ENCODE results near the gene FZD7. TPM values are rescaled to one million over a fixed set of nuclear protein-coding genes. Genes with fewer than 3 reads are reported as not detected.

Gene FZD7
- total and polyA plus RNA-seq, 2 donors: 2.0 to 3.9 TPM

DNA sequence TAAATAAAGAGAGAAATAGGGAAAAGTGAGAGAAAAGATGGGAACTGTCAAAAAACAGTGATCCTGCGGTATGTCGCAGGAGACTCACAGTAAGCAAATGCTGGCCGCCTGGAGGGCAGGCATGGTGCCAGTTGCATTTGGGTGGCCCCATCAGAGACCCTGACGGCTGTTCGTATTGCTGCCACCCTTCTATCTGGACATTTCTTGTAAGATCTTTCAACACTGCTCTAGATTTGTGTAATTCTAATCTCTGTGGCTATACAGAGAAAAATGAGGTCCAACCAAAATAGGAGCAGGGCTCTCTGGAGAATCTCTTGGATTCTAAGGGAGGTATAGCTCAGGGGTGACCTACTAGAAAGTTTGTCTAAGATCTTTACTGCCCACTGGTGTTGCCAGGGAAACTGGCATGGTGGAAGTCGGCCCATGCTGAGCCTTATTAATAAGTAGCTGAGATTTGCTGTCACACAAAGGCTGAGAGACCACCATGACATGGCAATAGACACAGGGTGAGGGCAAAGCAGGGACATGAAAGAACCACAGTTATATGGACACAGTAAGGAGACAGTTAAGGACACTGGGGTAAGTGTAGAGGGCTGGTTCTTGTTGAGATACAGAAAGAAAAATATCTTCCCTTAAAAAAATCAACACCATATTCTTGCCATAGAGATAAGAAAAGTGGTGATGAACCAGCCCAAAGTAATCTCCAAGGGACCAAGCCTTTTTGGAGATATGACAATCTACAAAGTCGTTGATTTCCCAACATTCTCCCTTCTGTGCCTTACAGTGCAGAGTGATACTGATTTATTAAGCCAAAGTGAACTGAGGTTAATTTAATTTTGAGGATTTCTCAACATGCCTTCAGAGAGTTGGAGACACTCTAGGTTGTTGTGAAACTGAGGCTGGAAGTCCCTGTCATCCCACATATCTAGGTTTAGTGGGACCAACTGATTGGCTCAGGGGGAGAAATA is 26.4 kb upstream of the FZD7 start:
- no peaks in the 10 kb centered on the region for H3K27me3 ChIP-seq (ENCODE audit: control insufficient read depth in 2 of 2, insufficient read depth in 1 of 2, low read length in 1 of 2)
- no peaks in the 10 kb centered on the region for H3K9me3 ChIP-seq (ENCODE audit: control insufficient read depth in 2 of 2, insufficient read depth in 1 of 2, low read length in 1 of 2)
- H3K4me1 ChIP-seq (ENCODE audit: control insufficient read depth in 2 of 2, insufficient read depth in 2 of 2, low read length in 2 of 2): no peaks in the 10 kb centered on the region
- no peak overlapping the region for H3K4me3 ChIP-seq (ENCODE audit: low read length in 2 of 2)
- H3K36me3 ChIP-seq (ENCODE audit: control insufficient read depth in 2 of 2, insufficient read depth in 2 of 2, low read length in 1 of 2): no peaks in the 10 kb centered on the region
- WGBS: 95% methylated on average over 7 of the region's 7 CpGs
- no peak overlapping the region for H3K27ac ChIP-seq (ENCODE audit: low read depth in 1 of 2, low read length in 1 of 2)
- DNase-seq (ENCODE audit: low read depth in 6 of 9, low spot score in 9 of 9): no peak

DNA sequence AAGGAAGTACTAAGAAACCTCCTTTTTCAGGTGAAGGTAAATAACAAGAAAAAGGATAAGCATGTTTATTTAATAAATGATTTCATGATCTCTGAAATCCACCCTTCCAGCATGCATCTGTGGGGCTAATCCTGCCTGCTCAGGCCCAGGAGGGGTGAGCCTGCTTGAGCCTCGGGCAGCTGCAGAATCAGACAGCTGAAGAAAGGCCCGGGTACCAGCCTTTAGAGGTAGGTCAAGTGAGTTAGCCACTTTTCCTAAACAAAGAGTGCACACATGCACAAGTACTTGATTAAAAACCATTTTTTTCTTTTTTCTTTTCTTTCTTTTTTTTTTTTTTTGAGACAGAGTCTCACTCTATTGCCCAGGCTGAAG is 25.7 kb upstream of the FZD7 start:
- Histone ChIP-seq H3K27me3 (ENCODE audit: control insufficient read depth in 2 of 2, insufficient read depth in 1 of 2, low read length in 1 of 2) (no peaks in the 10 kb centered on the region), H3K4me3 (ENCODE audit: low read length in 2 of 2) (no peak overlapping the region), H3K4me1 (ENCODE audit: control insufficient read depth in 2 of 2, insufficient read depth in 2 of 2, low read length in 2 of 2) (no peaks in the 10 kb centered on the region), H3K9me3 (ENCODE audit: control insufficient read depth in 2 of 2, insufficient read depth in 1 of 2, low read length in 1 of 2) (no peaks in the 10 kb centered on the region), H3K36me3 (ENCODE audit: control insufficient read depth in 2 of 2, insufficient read depth in 2 of 2, low read length in 1 of 2) (no peaks in the 10 kb centered on the region), H3K27ac (ENCODE audit: low read depth in 1 of 2, low read length in 1 of 2) (no peak overlapping the region)
- 97% methylated on average over 2 of the region's 2 CpGs for WGBS
- DNase-seq (ENCODE audit: low read depth in 6 of 9, low spot score in 9 of 9): no peak

DNA sequence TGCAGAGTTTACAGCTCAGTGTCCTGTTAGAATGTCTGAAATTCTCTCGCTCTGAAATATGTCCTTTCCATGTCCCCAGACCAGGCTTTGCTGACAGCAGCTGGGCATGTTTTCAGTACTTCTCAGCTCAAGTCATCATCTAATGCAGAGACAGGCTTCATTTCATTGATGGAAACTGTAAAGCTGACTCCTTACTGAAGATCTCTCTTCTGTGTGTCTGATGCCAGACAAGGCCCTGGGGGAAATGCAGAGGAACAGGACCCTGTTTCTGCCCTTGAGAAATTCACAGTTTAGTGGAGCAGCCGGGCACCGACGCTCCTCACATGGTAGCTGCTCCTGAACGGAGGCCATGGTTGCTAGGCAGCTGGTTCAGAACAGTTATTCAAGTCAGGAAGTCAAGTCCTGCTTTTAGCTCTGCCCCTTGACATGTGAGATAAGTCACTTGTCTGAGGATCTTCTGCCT is 24.6 kb upstream of the FZD7 start:
- Histone ChIP-seq H3K27me3 (ENCODE audit: control insufficient read depth in 2 of 2, insufficient read depth in 1 of 2, low read length in 1 of 2) (peaks cover 0 to 4% of the 10 kb centered on the region in 2 donors), H3K36me3 (ENCODE audit: control insufficient read depth in 2 of 2, insufficient read depth in 2 of 2, low read length in 1 of 2) (no peaks in the 10 kb centered on the region), H3K4me3 (ENCODE audit: low read length in 2 of 2) (no peak overlapping the region), H3K27ac (ENCODE audit: low read depth in 1 of 2, low read length in 1 of 2) (no peak overlapping the region), H3K4me1 (ENCODE audit: control insufficient read depth in 2 of 2, insufficient read depth in 2 of 2, low read length in 2 of 2) (no peaks in the 10 kb centered on the region), H3K9me3 (ENCODE audit: control insufficient read depth in 2 of 2, insufficient read depth in 1 of 2, low read length in 1 of 2) (no peaks in the 10 kb centered on the region)
- peak in 2 of 9 donors; percentile 13 for DNase-seq (ENCODE audit: low read depth in 6 of 9, low spot score in 9 of 9)
- WGBS: 93% methylated on average over 5 of the region's 5 CpGs

DNA sequence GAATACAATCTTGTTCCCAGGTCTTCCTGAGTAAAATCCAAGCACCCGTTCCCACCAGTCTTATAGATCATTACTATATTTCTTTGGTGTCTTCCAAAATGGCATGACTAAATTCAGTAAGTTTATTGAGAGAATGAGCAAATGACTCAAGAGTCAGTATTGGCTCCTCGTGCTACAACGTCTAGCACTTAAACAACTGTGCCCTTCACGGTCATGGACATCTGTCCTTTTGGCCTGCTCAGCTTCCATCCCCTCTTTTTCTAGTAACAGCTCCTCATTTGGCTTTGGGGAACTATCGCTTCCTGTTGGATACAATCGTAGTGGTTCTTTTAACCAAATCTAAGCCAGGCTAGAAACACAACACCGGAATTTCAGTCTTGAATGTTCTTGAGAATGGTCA is 24.1 kb upstream of the FZD7 start:
- WGBS: 97% methylated on average over 7 of the region's 7 CpGs
- Histone ChIP-seq H3K9me3 (ENCODE audit: control insufficient read depth in 2 of 2, insufficient read depth in 1 of 2, low read length in 1 of 2) (no peaks in the 10 kb centered on the region), H3K27ac (ENCODE audit: low read depth in 1 of 2, low read length in 1 of 2) (no peak overlapping the region)

DNA sequence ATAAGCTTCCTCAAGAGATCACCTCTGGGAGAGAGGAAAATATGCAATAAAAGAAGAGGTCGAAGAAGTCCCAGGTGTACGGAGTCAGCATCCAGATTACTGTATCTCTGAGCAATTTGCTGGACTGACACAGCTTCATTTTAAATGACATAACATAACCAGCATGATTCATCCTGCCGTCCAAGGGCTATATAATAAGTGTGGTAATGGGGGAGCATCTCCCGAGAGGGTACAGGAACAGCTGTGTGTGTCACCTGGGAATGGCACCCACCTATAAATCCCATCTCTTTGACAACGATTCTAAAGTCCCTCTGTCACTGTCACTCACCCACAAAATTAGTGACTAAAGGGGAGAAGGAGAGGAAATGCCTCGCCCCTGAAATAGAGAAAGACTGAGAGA is 19.3 kb upstream of the FZD7 start:
- no peak for DNase-seq (ENCODE audit: low read depth in 6 of 9, low spot score in 9 of 9)
- no peaks in the 10 kb centered on the region for H3K9me3 ChIP-seq (ENCODE audit: control insufficient read depth in 2 of 2, insufficient read depth in 1 of 2, low read length in 1 of 2)
- 82% methylated on average over 6 of the region's 6 CpGs for WGBS
- H3K4me1 ChIP-seq (ENCODE audit: control insufficient read depth in 2 of 2, insufficient read depth in 2 of 2, low read length in 2 of 2): no peaks in the 10 kb centered on the region
- H3K36me3 ChIP-seq (ENCODE audit: control insufficient read depth in 2 of 2, insufficient read depth in 2 of 2, low read length in 1 of 2): no peaks in the 10 kb centered on the region
- H3K4me3 ChIP-seq (ENCODE audit: low read length in 2 of 2): no peak overlapping the region
- no peak overlapping the region for H3K27ac ChIP-seq (ENCODE audit: low read depth in 1 of 2, low read length in 1 of 2)
- H3K27me3 ChIP-seq (ENCODE audit: control insufficient read depth in 2 of 2, insufficient read depth in 1 of 2, low read length in 1 of 2): peaks cover 0 to 15% of the 10 kb centered on the region in 2 donors

More for the DNA sequence above, 24.1 kb upstream of the FZD7 start:
- DNase-seq (ENCODE audit: low read depth in 6 of 9, low spot score in 9 of 9): no peak
- Histone ChIP-seq H3K27me3 (ENCODE audit: control insufficient read depth in 2 of 2, insufficient read depth in 1 of 2, low read length in 1 of 2) (peaks cover 0 to 7% of the 10 kb centered on the region in 2 donors), H3K4me1 (ENCODE audit: control insufficient read depth in 2 of 2, insufficient read depth in 2 of 2, low read length in 2 of 2) (no peaks in the 10 kb centered on the region), H3K36me3 (ENCODE audit: control insufficient read depth in 2 of 2, insufficient read depth in 2 of 2, low read length in 1 of 2) (no peaks in the 10 kb centered on the region), H3K4me3 (ENCODE audit: low read length in 2 of 2) (no peak overlapping the region)

DNA sequence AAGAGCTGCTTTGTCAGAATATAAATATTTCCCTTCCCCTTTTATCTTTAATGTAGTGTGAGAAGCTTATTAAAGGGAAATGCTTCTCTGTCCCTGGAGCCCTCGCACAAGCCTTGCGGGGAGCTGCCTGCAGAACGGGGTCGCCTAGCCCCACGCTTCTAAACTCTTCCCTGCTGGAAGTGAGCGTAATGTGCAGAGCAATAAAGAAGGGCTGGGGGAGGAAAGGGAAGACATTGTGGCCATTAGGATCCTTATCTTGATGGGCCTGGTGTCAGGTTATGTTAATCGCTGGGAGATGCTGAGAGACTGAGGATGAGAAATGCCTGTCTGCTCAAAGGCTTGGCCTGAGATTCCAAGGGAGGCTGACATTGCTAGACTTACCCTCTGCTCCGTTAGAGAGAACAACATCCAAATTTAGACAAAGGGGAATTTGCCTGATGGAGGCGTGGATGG is 18.9 kb upstream of the FZD7 start:
- Histone ChIP-seq H3K36me3 (ENCODE audit: control insufficient read depth in 2 of 2, insufficient read depth in 2 of 2, low read length in 1 of 2) (no peaks in the 10 kb centered on the region), H3K9me3 (ENCODE audit: control insufficient read depth in 2 of 2, insufficient read depth in 1 of 2, low read length in 1 of 2) (no peaks in the 10 kb centered on the region), H3K27me3 (ENCODE audit: control insufficient read depth in 2 of 2, insufficient read depth in 1 of 2, low read length in 1 of 2) (peaks cover 0 to 15% of the 10 kb centered on the region in 2 donors), H3K4me3 (ENCODE audit: low read length in 2 of 2) (no peak overlapping the region), H3K27ac (ENCODE audit: low read depth in 1 of 2, low read length in 1 of 2) (no peak overlapping the region), H3K4me1 (ENCODE audit: control insufficient read depth in 2 of 2, insufficient read depth in 2 of 2, low read length in 2 of 2) (no peaks in the 10 kb centered on the region)
- WGBS: 93% methylated on average over 9 of the region's 9 CpGs
- DNase-seq (ENCODE audit: low read depth in 6 of 9, low spot score in 9 of 9): no peak

DNA sequence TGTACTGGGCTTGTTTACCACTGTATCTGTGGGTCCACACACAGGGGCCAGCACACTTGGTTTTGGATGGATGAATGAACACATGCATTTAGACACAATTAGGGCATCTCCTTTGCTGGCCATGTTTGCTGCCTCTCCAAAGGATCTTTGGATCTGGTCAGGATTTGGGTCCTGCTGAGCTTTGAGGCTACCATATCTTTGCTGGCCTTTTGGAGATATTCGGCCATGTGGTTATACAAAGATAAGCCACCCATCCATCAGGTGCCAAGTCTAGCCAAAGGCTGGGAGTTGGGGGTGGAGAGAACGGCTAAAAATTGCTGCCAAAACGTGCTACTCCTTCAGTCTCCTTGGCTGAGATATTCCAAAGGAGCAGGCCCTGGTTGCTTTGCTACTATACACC is 18.2 kb upstream of the FZD7 start:
- no peaks in the 10 kb centered on the region for H3K36me3 ChIP-seq (ENCODE audit: control insufficient read depth in 2 of 2, insufficient read depth in 2 of 2, low read length in 1 of 2)
- 92% methylated on average over 3 of the region's 3 CpGs for WGBS
- no peak overlapping the region for H3K27ac ChIP-seq (ENCODE audit: low read depth in 1 of 2, low read length in 1 of 2)
- no peak overlapping the region for H3K4me3 ChIP-seq (ENCODE audit: low read length in 2 of 2)
- no peaks in the 10 kb centered on the region for H3K4me1 ChIP-seq (ENCODE audit: control insufficient read depth in 2 of 2, insufficient read depth in 2 of 2, low read length in 2 of 2)
- no peaks in the 10 kb centered on the region for H3K9me3 ChIP-seq (ENCODE audit: control insufficient read depth in 2 of 2, insufficient read depth in 1 of 2, low read length in 1 of 2)
- DNase-seq (ENCODE audit: low read depth in 6 of 9, low spot score in 9 of 9): no peak
- H3K27me3 ChIP-seq (ENCODE audit: control insufficient read depth in 2 of 2, insufficient read depth in 1 of 2, low read length in 1 of 2): peaks cover 0 to 18% of the 10 kb centered on the region in 2 donors

DNA sequence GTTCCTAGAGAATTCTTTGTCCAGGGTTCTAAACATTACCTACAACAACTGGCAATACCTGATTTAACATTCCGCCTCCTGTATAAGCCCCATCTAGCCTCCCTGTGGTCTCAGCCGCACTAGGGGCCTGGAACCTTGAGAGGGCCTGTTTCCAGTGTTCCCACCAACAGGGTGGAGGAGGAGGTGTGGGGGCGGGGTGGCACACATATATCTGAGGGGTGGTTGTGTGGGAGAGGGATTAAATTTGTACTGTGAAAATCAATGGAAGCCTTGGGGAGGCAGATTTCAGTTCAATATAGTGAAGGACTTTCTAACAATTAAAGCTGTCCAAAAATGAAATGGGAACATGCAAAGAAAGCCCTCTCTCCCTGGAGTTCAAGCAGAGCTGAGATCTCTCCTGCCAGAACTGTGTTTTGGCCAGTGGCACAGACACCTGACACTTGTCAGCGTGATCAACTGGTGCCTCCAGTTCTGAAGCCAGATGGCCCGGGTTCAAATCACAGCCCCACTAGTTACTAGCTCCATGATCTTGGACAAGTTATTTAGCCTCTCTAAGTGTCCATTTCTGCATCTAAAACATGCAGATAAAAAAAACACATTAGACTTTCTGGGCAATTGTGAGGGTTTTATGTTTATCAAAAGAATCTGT is 17.0 kb upstream of the FZD7 start:
- 95% methylated on average over 5 of the region's 5 CpGs for WGBS

DNA sequence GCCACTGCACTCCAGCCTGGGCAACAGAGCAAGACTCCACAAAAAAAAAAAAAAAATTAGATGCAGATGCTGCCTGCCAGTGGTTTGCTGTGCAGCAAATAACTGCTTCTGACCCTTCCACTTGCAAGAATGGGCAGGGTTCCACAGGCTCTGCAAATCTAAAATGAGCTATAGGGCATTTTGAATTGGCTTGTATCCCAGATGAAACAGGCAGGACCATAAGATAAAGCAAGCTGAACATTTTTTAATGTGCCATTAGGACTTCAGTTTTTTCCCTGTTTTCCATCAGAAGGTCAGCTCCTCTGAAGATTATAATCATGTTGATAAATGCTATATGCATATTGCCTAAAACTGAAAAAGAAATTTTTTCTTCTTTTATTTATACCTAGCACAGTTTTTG is 15.7 kb upstream of the FZD7 start:
- Histone ChIP-seq H3K27ac (ENCODE audit: low read depth in 1 of 2, low read length in 1 of 2) (no peak overlapping the region), H3K9me3 (ENCODE audit: control insufficient read depth in 2 of 2, insufficient read depth in 1 of 2, low read length in 1 of 2) (no peaks in the 10 kb centered on the region), H3K27me3 (ENCODE audit: control insufficient read depth in 2 of 2, insufficient read depth in 1 of 2, low read length in 1 of 2) (peaks cover 0 to 20% of the 10 kb centered on the region in 2 donors), H3K4me3 (ENCODE audit: low read length in 2 of 2) (no peak overlapping the region), H3K4me1 (ENCODE audit: control insufficient read depth in 2 of 2, insufficient read depth in 2 of 2, low read length in 2 of 2) (no peaks in the 10 kb centered on the region), H3K36me3 (ENCODE audit: control insufficient read depth in 2 of 2, insufficient read depth in 2 of 2, low read length in 1 of 2) (no peaks in the 10 kb centered on the region)
- DNase-seq (ENCODE audit: low read depth in 6 of 9, low spot score in 9 of 9): no peak

More for the DNA sequence above, 17.0 kb upstream of the FZD7 start:
- peaks cover 0 to 18% of the 10 kb centered on the region in 2 donors for H3K27me3 ChIP-seq (ENCODE audit: control insufficient read depth in 2 of 2, insufficient read depth in 1 of 2, low read length in 1 of 2)
- H3K27ac ChIP-seq (ENCODE audit: low read depth in 1 of 2, low read length in 1 of 2): no peak overlapping the region
- no peak for DNase-seq (ENCODE audit: low read depth in 6 of 9, low spot score in 9 of 9)
- no peak overlapping the region for H3K4me3 ChIP-seq (ENCODE audit: low read length in 2 of 2)
- no peaks in the 10 kb centered on the region for H3K36me3 ChIP-seq (ENCODE audit: control insufficient read depth in 2 of 2, insufficient read depth in 2 of 2, low read length in 1 of 2)
- no peaks in the 10 kb centered on the region for H3K4me1 ChIP-seq (ENCODE audit: control insufficient read depth in 2 of 2, insufficient read depth in 2 of 2, low read length in 2 of 2)
- H3K9me3 ChIP-seq (ENCODE audit: control insufficient read depth in 2 of 2, insufficient read depth in 1 of 2, low read length in 1 of 2): no peaks in the 10 kb centered on the region
